ENCODE measurements around the gene IPO11. TPM values are rescaled to one million over a fixed set of nuclear protein-coding genes. Genes with fewer than 3 reads are reported as not detected.

The IPO11 gene
- total RNA-seq, 1 donor from 2014 or later, result 32.9 TPM

GRCh38 chr5:62568800-62569432 lies 156.4 kb downstream of the IPO11 start:
- no peak for DNase-seq (ENCODE audit: low spot score)

- no peak for DNase-seq (ENCODE audit: low spot score)
Observed at GRCh38 chr5:62569470-62569869, 156.9 kb downstream of the IPO11 start.

- no peak for DNase-seq (ENCODE audit: low spot score)
Observed at GRCh38 chr5:62572918-62573514, 160.5 kb downstream of the IPO11 start.

GRCh38 chr5:62574599-62574998 lies 162.0 kb downstream of the IPO11 start:
- DNase-seq (ENCODE audit: low spot score), result no peak

GRCh38 chr5:62575066-62575465 lies 162.5 kb downstream of the IPO11 start:
- no peak for DNase-seq (ENCODE audit: low spot score)

GRCh38 chr5:62575489-62575888 lies 162.9 kb downstream of the IPO11 start:
- DNase-seq (ENCODE audit: low spot score), result no peak

- no peak for DNase-seq (ENCODE audit: low spot score)
Observed at GRCh38 chr5:62576570-62577170, 164.1 kb downstream of the IPO11 start.

- no peak for DNase-seq (ENCODE audit: low spot score)
Observed at GRCh38 chr5:62577488-62577887, 164.9 kb downstream of the IPO11 start.

GRCh38 chr5:62578540-62578939 lies 166.0 kb downstream of the IPO11 start, which contains the start of gene LRRC70:
TSS of gene LRRC70 (plus strand) at chr5:62578819. CDS start at chr5:62579439, 620 bp downstream.
- DNase-seq (ENCODE audit: low spot score), result no peak

GRCh38 chr5:62579761-62580160 lies 167.2 kb downstream of the IPO11 start:
- DNase-seq (ENCODE audit: low spot score), result no peak

- DNase-seq (ENCODE audit: low spot score), result no peak
Observed at GRCh38 chr5:62581836-62582597, 169.5 kb downstream of the IPO11 start.

- DNase-seq (ENCODE audit: low spot score), result no peak
Observed at GRCh38 chr5:62584391-62584790, 171.8 kb downstream of the IPO11 start.

- no peak for DNase-seq (ENCODE audit: low spot score)
Observed at GRCh38 chr5:62585306-62585705, 172.7 kb downstream of the IPO11 start.

GRCh38 chr5:62585751-62586150 lies 173.2 kb downstream of the IPO11 start:
- no peak for DNase-seq (ENCODE audit: low spot score)

GRCh38 chr5:62587737-62588136 lies 175.2 kb downstream of the IPO11 start:
- no peak for DNase-seq (ENCODE audit: low spot score)

- DNase-seq (ENCODE audit: low spot score), result no peak
Observed at GRCh38 chr5:62588668-62589067, 176.1 kb downstream of the IPO11 start.

GRCh38 chr5:62589504-62589903 lies 176.9 kb downstream of the IPO11 start:
- DNase-seq (ENCODE audit: low spot score), result no peak

GRCh38 chr5:62590387-62590786 lies 177.8 kb downstream of the IPO11 start:
- DNase-seq (ENCODE audit: low spot score), result no peak

- no peak for DNase-seq (ENCODE audit: low spot score)
Observed at GRCh38 chr5:62592558-62592957, 180.0 kb downstream of the IPO11 start.

- no peak for DNase-seq (ENCODE audit: low spot score)
Observed at GRCh38 chr5:62593331-62593730, 180.8 kb downstream of the IPO11 start.

GRCh38 chr5:62594364-62594984 lies 181.9 kb downstream of the IPO11 start:
- no peak for DNase-seq (ENCODE audit: low spot score)

GRCh38 chr5:62596096-62596495 lies 183.5 kb downstream of the IPO11 start:
- no peak for DNase-seq (ENCODE audit: low spot score)
